Measurements from ENCODE around the gene TAL2.

The TAL2 gene

DNA sequence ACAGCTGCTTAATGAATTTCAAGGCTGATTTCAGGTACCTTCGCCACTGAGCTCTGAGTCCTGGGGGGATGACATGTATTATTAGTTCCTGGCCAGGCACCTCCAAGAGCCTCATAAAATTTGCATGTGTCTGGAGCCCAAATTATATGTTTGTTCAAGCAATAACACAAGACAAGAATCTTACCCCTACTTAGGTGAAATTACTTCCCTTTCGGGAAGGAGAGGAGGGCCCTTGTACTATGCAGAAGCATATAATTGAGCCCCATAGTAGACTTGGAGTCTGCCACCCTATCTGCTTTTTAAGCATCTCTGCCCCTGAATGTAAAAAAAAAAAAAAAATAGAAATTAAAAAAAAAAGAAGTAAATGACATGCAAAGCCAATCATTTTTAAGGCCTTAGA, 19.1 kb downstream of the TAL2 start:
- no peak overlapping the region for H3K4me3 ChIP-seq (ENCODE audit: low read length)
- DNase-seq (ENCODE audit: low read depth) = no peak
- TF ChIP-seq, protein P1, sequence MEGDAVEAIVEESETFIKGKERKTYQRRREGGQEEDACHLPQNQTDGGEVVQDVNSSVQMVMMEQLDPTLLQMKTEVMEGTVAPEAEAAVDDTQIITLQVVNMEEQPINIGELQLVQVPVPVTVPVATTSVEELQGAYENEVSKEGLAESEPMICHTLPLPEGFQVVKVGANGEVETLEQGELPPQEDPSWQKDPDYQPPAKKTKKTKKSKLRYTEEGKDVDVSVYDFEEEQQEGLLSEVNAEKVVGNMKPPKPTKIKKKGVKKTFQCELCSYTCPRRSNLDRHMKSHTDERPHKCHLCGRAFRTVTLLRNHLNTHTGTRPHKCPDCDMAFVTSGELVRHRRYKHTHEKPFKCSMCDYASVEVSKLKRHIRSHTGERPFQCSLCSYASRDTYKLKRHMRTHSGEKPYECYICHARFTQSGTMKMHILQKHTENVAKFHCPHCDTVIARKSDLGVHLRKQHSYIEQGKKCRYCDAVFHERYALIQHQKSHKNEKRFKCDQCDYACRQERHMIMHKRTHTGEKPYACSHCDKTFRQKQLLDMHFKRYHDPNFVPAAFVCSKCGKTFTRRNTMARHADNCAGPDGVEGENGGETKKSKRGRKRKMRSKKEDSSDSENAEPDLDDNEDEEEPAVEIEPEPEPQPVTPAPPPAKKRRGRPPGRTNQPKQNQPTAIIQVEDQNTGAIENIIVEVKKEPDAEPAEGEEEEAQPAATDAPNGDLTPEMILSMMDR (IDR thresholded peaks at IDR 0.05; ENCODE audit: insufficient read depth, low read depth, low read length, missing control alignments) = no peak

DNA sequence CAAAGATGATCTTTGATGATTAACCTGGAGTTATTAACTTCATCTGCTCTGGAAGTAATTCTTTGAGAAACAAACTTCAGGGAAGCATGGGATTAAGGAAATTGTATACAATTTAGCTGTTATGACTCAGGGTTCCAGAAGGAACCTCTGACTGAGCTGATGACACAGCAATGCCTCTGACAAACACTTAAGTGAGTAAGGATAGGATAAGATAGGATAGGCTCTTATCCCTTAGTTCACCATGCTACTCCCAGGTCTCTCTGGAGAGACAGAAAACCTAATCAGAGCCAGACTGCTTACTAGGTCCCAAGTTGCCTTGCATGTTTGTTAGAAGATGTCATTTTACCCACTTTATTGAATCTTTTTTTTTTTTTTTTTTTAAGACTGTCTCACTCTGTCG, 19.5 kb downstream of the TAL2 start:
- no peak overlapping the region for H3K4me3 ChIP-seq (ENCODE audit: low read length)
- peak; percentile 87 for DNase-seq (ENCODE audit: low read depth)
- TF ChIP-seq, protein P1 (IDR thresholded peaks at IDR 0.05; ENCODE audit: insufficient read depth, low read depth, low read length, missing control alignments) = no peak

- DNase-seq (ENCODE audit: low read depth) = no peak
- TF ChIP-seq, protein P1 (IDR thresholded peaks at IDR 0.05; ENCODE audit: insufficient read depth, low read depth, low read length, missing control alignments) = no peak
- H3K4me3 ChIP-seq (ENCODE audit: low read length) = no peak overlapping the region
Measured at GRCh38 chr9:105683688-105684275, 21.5 kb downstream of the TAL2 start.

- DNase-seq (ENCODE audit: low read depth) = no peak
- no peak overlapping the region for H3K4me3 ChIP-seq (ENCODE audit: low read length)
- TF ChIP-seq, protein P1 (IDR thresholded peaks at IDR 0.05; ENCODE audit: insufficient read depth, low read depth, low read length, missing control alignments) = no peak
Measured at GRCh38 chr9:105686936-105687335, 24.7 kb downstream of the TAL2 start.

DNA sequence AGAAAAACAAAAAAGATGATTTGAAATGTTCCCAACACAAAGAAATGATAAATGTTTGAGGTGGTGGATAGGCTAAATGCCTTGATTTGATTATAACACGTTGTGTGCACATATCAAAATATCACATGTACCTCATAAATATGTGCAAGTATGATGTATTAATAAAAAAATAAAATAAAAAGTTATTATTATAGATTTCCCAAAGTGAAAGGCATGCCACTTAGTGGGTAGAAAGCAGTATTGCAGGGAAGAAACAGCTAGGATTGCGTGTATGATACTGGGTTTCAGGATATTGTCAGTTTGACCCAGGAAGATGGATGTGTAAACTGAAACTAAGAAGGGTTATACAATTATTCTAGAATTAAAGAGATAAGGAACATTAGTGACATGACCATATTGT, 28.5 kb downstream of the TAL2 start:
- H3K4me3 ChIP-seq (ENCODE audit: low read length) = no peak overlapping the region
- TF ChIP-seq, protein P1 (IDR thresholded peaks at IDR 0.05; ENCODE audit: insufficient read depth, low read depth, low read length, missing control alignments) = peak; percentile 65
- peak; percentile 28 for DNase-seq (ENCODE audit: low read depth)

GRCh38 chr9:105693435-105694189, 31.4 kb downstream of the TAL2 start:
- DNase-seq (ENCODE audit: low read depth) = peak; percentile 8
- peak overlapping the region; percentile 54 for H3K4me3 ChIP-seq (ENCODE audit: low read length)
- TF ChIP-seq, protein P1 (IDR thresholded peaks at IDR 0.05; ENCODE audit: insufficient read depth, low read depth, low read length, missing control alignments) = no peak

All from epithelial cell of esophagus (primary cell).